SU-DHL-6 (cell line): Measurements from ENCODE around the gene SAMD11.

Source experiments
- CTCF ChIP-seq: fragments of 200-600 bp; sonication (generic); IDR thresholded peaks from one replicate; pipeline ENCODE4 v1.5.1; 2017; ENCODE audit warnings: antibody characterized with exemption, mild to moderate bottlenecking, low read length, moderate library complexity; ENCODE audit not compliant: insufficient read depth, poor library complexity, severe bottlenecking
- EZH2phosphoT487 ChIP-seq: fragments of 200-600 bp; sonication (generic), shearing (Covaris generic); conservative IDR thresholded peaks from 2 replicates; pipeline ENCODE4 v1.6.1; 2018; ENCODE audit warnings: mild to moderate bottlenecking, antibody characterized with exemption, low read length, moderate library complexity, mixed read lengths

- TF ChIP-seq CTCF (no peak), EZH2phosphoT487 (no peak)
Observed at GRCh38 chr1:972726-973458, 49.2 kb downstream of the SAMD11 start.
